ENCODE data around the gene C1orf21.

Gene C1orf21

GRCh38 chr1:184535191-184535970, 148.6 kb downstream of the C1orf21 start:
- no peak overlapping the region for H4K5ac ChIP-seq (ENCODE audit: low read length)
- H3K4me1 ChIP-seq (ENCODE audit: control insufficient read depth, low read depth, low read length), result no peaks in the 10 kb centered on the region
- H3K18ac ChIP-seq (ENCODE audit: low read length), result no peak overlapping the region
- H3K27me3 ChIP-seq (ENCODE audit: insufficient read depth, low read length, poor library complexity), result no peaks in the 10 kb centered on the region
- no peaks in the 10 kb centered on the region for H3K36me3 ChIP-seq (ENCODE audit: control insufficient read depth, insufficient read depth, low read length)
- no peak overlapping the region for H3K4me3 ChIP-seq (ENCODE audit: low read length)
- no peak overlapping the region for H2BK15ac ChIP-seq (replicated peaks; ENCODE audit: low read depth)
- H2BK120ac ChIP-seq (ENCODE audit: low read depth, low read length), result no peak overlapping the region
- H3K4ac ChIP-seq (ENCODE audit: low read depth, low read length), result no peak overlapping the region
- H2AK5ac ChIP-seq (ENCODE audit: low read length), result no peak overlapping the region
- H3K9ac ChIP-seq (ENCODE audit: low read length), result no peak overlapping the region
- no peak for DNase-seq
- no peak overlapping the region for H2BK5ac ChIP-seq (ENCODE audit: low read length)
- WGBS (ENCODE audit: extremely low coverage, insufficient coverage, low lambda C conversion rate), result no CpG with 5 or more reads among the region's 5 CpGs
- no peak overlapping the region for H3K4me2 ChIP-seq (ENCODE audit: low read length)
- H3K56ac ChIP-seq (ENCODE audit: low read length), result no peak overlapping the region
- H3K23ac ChIP-seq (ENCODE audit: low read length), result no peak overlapping the region
- no peak overlapping the region for H3K27ac ChIP-seq (ENCODE audit: low read depth, low read length)
- H4K8ac ChIP-seq (ENCODE audit: low read depth, low read length), result no peak overlapping the region
- no peaks in the 10 kb centered on the region for H3K79me2 ChIP-seq (ENCODE audit: control insufficient read depth, insufficient read depth, low read length)
- H3K79me1 ChIP-seq (ENCODE audit: low read length), result no peaks in the 10 kb centered on the region

DNA sequence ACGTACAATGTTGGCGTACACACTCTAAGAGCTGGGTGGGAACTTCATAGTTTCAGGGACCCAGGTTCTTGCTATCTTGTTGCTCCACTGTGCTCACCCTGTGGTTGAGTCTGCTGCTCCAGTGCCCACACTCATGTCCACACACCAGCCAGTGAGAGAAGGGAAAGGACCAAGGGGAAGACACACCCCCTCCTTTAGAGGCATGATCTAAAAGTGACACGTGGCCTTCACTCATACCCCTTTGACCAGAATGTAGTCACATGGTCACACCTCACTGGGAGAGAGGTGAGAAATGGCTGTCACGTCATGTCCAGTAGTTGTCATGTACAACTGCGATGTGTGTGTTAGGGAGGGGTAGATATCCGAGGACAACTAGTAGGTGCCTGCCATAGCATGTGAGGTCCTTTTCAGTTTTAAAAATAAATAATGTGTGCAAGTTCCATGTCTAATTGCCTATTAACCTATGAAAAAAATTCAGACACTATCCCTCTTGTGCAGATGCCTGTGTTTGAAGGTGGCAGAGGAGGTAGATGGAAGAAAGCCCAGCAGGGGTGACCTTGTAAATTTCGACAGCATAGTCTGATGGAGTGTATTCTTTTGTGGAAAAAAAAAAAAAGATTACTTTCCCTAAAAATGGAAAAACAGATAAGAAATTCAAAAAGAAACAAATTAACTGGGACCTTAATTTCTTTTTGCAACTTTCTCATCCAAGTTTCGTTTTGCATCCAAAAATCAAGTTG, 149.6 kb downstream of the C1orf21 start:
- H3K36me3 ChIP-seq (ENCODE audit: control insufficient read depth, insufficient read depth, low read length), result no peaks in the 10 kb centered on the region
- no peak overlapping the region for H2BK5ac ChIP-seq (ENCODE audit: low read length)
- no peak overlapping the region for H2BK15ac ChIP-seq (replicated peaks; ENCODE audit: low read depth)
- no peaks in the 10 kb centered on the region for H3K27me3 ChIP-seq (ENCODE audit: insufficient read depth, low read length, poor library complexity)
- H3K56ac ChIP-seq (ENCODE audit: low read length), result no peak overlapping the region
- H3K79me1 ChIP-seq (ENCODE audit: low read length), result no peaks in the 10 kb centered on the region
- no peaks in the 10 kb centered on the region for H3K4me1 ChIP-seq (ENCODE audit: control insufficient read depth, low read depth, low read length)
- H3K18ac ChIP-seq (ENCODE audit: low read length), result no peak overlapping the region
- no peak for DNase-seq
- no peak overlapping the region for H3K23ac ChIP-seq (ENCODE audit: low read length)
- no peak overlapping the region for H4K8ac ChIP-seq (ENCODE audit: low read depth, low read length)
- no peak overlapping the region for H2BK120ac ChIP-seq (ENCODE audit: low read depth, low read length)
- no peak overlapping the region for H4K5ac ChIP-seq (ENCODE audit: low read length)
- no peaks in the 10 kb centered on the region for H3K79me2 ChIP-seq (ENCODE audit: control insufficient read depth, insufficient read depth, low read length)
- WGBS (ENCODE audit: extremely low coverage, insufficient coverage, low lambda C conversion rate), result no CpG with 5 or more reads among the region's 8 CpGs
- H3K4me2 ChIP-seq (ENCODE audit: low read length), result no peak overlapping the region
- H2AK5ac ChIP-seq (ENCODE audit: low read length), result no peak overlapping the region
- no peak overlapping the region for H3K9ac ChIP-seq (ENCODE audit: low read length)
- H3K4me3 ChIP-seq (ENCODE audit: low read length), result no peak overlapping the region
- H3K4ac ChIP-seq (ENCODE audit: low read depth, low read length), result no peak overlapping the region
- H3K27ac ChIP-seq (ENCODE audit: low read depth, low read length), result no peak overlapping the region

DNA sequence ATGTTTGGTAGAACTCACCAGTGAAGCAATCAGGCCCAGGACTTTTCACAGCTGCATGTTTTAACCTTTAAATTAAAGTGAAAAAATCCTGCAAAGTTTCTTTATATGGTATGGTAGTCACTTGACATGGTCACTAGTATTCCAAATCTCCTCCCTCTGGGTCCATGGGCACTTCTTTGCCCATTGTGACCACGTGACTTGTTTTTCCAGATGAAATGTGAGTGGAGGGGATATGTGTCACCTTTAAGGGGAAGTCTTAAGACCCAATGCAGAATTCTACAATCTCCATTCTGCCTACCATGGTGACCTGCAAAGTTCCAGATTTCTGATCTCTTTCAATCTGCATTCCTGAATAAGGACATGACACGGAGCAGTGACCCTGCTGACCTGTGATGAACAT, 152.8 kb downstream of the C1orf21 start:
- H3K79me2 ChIP-seq (ENCODE audit: control insufficient read depth, insufficient read depth, low read length), result no peaks in the 10 kb centered on the region
- WGBS (ENCODE audit: extremely low coverage, insufficient coverage, low lambda C conversion rate), result no CpG with 5 or more reads among the region's 2 CpGs
- no peak overlapping the region for H2BK15ac ChIP-seq (replicated peaks; ENCODE audit: low read depth)
- no peak for DNase-seq
- no peak overlapping the region for H4K8ac ChIP-seq (ENCODE audit: low read depth, low read length)
- H2BK5ac ChIP-seq (ENCODE audit: low read length), result no peak overlapping the region
- no peak overlapping the region for H2BK120ac ChIP-seq (ENCODE audit: low read depth, low read length)
- H3K36me3 ChIP-seq (ENCODE audit: control insufficient read depth, insufficient read depth, low read length), result no peaks in the 10 kb centered on the region
- no peak overlapping the region for H3K4me3 ChIP-seq (ENCODE audit: low read length)
- H3K79me1 ChIP-seq (ENCODE audit: low read length), result no peaks in the 10 kb centered on the region
- H3K4ac ChIP-seq (ENCODE audit: low read depth, low read length), result no peak overlapping the region
- no peak overlapping the region for H3K23ac ChIP-seq (ENCODE audit: low read length)
- H3K9ac ChIP-seq (ENCODE audit: low read length), result no peak overlapping the region
- H3K4me1 ChIP-seq (ENCODE audit: control insufficient read depth, low read depth, low read length), result no peaks in the 10 kb centered on the region
- no peak overlapping the region for H4K5ac ChIP-seq (ENCODE audit: low read length)
- no peak overlapping the region for H3K18ac ChIP-seq (ENCODE audit: low read length)
- no peaks in the 10 kb centered on the region for H3K27me3 ChIP-seq (ENCODE audit: insufficient read depth, low read length, poor library complexity)
- no peak overlapping the region for H3K27ac ChIP-seq (ENCODE audit: low read depth, low read length)
- no peak overlapping the region for H3K56ac ChIP-seq (ENCODE audit: low read length)
- no peak overlapping the region for H3K4me2 ChIP-seq (ENCODE audit: low read length)
- no peak overlapping the region for H2AK5ac ChIP-seq (ENCODE audit: low read length)

GRCh38 chr1:184541537-184542152, 154.8 kb downstream of the C1orf21 start:
- Histone ChIP-seq H3K9ac (ENCODE audit: low read length) (no peak overlapping the region), H3K4me2 (ENCODE audit: low read length) (no peak overlapping the region), H3K18ac (ENCODE audit: low read length) (no peak overlapping the region), H3K79me1 (ENCODE audit: low read length) (no peaks in the 10 kb centered on the region), H2AK5ac (ENCODE audit: low read length) (no peak overlapping the region), H3K79me2 (ENCODE audit: control insufficient read depth, insufficient read depth, low read length) (no peaks in the 10 kb centered on the region), H3K27me3 (ENCODE audit: insufficient read depth, low read length, poor library complexity) (no peaks in the 10 kb centered on the region), H2BK120ac (ENCODE audit: low read depth, low read length) (no peak overlapping the region), H2BK5ac (ENCODE audit: low read length) (no peak overlapping the region), H3K4me3 (ENCODE audit: low read length) (no peak overlapping the region), H4K8ac (ENCODE audit: low read depth, low read length) (no peak overlapping the region), H3K27ac (ENCODE audit: low read depth, low read length) (no peak overlapping the region), H4K5ac (ENCODE audit: low read length) (no peak overlapping the region), H3K23ac (ENCODE audit: low read length) (no peak overlapping the region), H2BK15ac (replicated peaks; ENCODE audit: low read depth) (no peak overlapping the region), H3K56ac (ENCODE audit: low read length) (no peak overlapping the region), H3K4ac (ENCODE audit: low read depth, low read length) (no peak overlapping the region), H3K36me3 (ENCODE audit: control insufficient read depth, insufficient read depth, low read length) (no peaks in the 10 kb centered on the region), H3K4me1 (ENCODE audit: control insufficient read depth, low read depth, low read length) (no peaks in the 10 kb centered on the region)
- no CpG with 5 or more reads among the region's 9 CpGs for WGBS (ENCODE audit: extremely low coverage, insufficient coverage, low lambda C conversion rate)
- DNase-seq, result no peak

- no peak for DNase-seq
- Histone ChIP-seq H3K27ac (ENCODE audit: low read depth, low read length) (no peak overlapping the region), H3K4me1 (ENCODE audit: control insufficient read depth, low read depth, low read length) (no peaks in the 10 kb centered on the region), H3K9ac (ENCODE audit: low read length) (no peak overlapping the region), H2AK5ac (ENCODE audit: low read length) (no peak overlapping the region), H2BK5ac (ENCODE audit: low read length) (no peak overlapping the region), H3K27me3 (ENCODE audit: insufficient read depth, low read length, poor library complexity) (no peaks in the 10 kb centered on the region), H2BK15ac (replicated peaks; ENCODE audit: low read depth) (no peak overlapping the region), H2BK120ac (ENCODE audit: low read depth, low read length) (no peak overlapping the region), H3K56ac (ENCODE audit: low read length) (no peak overlapping the region), H3K4me2 (ENCODE audit: low read length) (no peak overlapping the region), H4K8ac (ENCODE audit: low read depth, low read length) (no peak overlapping the region), H3K79me1 (ENCODE audit: low read length) (no peaks in the 10 kb centered on the region), H3K4ac (ENCODE audit: low read depth, low read length) (no peak overlapping the region), H3K4me3 (ENCODE audit: low read length) (no peak overlapping the region), H3K18ac (ENCODE audit: low read length) (no peak overlapping the region), H3K23ac (ENCODE audit: low read length) (peak overlapping the region; percentile 35), H3K79me2 (ENCODE audit: control insufficient read depth, insufficient read depth, low read length) (no peaks in the 10 kb centered on the region), H3K36me3 (ENCODE audit: control insufficient read depth, insufficient read depth, low read length) (no peaks in the 10 kb centered on the region), H4K5ac (ENCODE audit: low read length) (no peak overlapping the region)
- WGBS (ENCODE audit: extremely low coverage, insufficient coverage, low lambda C conversion rate), result no CpG with 5 or more reads among the region's 3 CpGs
Observed at GRCh38 chr1:184542291-184542690, 155.5 kb downstream of the C1orf21 start.

Measured in mesendoderm (in vitro differentiated cells).